ENCODE data around the gene MRPL48.

The MRPL48 gene

DNA sequence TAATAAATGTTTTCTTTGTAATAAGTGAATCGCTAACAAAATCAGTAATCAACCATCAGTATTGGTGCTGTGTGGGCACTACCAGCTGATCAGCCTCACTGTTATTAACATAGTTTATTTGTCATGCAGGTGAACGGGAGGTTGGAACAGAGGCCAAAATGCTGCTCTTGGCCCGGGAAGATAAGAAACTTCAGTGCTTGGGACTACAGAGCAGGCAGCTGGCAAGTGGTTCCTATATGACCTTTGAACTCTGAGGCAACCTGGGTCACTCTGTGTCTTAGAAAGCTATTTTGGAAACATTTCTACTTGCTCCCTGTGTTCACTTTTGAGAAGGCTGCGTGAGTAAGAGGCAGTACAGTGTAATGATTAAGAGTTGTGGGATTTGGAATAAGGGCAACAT is 126.6 kb downstream of the MRPL48 start:
- FAIRE-seq (no peak), DNase-seq (ENCODE audit: insufficient read length, low spot score) (no peak)
- no peak for TF ChIP-seq POLR2A (IDR thresholded peaks at IDR 0.05; ENCODE audit: low read depth, low read length)

Data from H54 (cell line).